ENCODE data around the gene TENT5C.

DNA sequence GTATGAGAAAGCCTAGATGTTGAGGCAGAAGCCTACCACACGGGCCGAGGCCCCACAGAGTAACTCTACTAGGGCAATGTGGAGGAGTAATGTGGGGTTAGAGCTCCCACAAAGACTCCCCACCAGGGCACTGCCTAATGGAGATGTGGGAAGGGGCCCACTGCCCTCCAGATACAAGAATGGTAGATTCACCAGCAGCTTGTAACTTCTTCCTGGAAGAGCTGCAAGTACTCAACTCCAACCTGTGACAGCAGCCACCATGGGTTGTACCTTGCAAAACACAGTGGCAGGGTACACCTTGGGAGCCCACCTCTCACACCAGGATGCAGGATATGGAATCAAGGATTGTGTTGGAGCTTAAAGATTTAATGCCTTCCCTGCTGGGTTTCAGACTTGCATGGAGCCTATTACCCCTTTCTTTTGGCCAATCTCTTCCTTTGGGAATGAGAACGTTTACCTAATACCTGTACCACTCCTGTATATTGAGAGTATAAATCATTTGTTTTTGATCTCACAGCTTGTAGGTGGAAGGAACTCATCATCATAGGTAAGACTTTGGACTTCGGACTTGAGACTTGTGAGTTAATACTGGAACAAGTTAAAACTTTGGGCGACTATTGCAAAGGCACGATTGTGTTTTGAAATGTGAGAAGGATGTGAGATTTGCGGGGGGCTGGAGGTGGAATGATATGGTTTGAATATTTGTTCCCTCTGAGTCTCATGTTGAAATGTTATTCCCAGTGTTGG is 57.5 kb downstream of the TENT5C start:
- TF ChIP-seq, protein P1, sequence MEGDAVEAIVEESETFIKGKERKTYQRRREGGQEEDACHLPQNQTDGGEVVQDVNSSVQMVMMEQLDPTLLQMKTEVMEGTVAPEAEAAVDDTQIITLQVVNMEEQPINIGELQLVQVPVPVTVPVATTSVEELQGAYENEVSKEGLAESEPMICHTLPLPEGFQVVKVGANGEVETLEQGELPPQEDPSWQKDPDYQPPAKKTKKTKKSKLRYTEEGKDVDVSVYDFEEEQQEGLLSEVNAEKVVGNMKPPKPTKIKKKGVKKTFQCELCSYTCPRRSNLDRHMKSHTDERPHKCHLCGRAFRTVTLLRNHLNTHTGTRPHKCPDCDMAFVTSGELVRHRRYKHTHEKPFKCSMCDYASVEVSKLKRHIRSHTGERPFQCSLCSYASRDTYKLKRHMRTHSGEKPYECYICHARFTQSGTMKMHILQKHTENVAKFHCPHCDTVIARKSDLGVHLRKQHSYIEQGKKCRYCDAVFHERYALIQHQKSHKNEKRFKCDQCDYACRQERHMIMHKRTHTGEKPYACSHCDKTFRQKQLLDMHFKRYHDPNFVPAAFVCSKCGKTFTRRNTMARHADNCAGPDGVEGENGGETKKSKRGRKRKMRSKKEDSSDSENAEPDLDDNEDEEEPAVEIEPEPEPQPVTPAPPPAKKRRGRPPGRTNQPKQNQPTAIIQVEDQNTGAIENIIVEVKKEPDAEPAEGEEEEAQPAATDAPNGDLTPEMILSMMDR (IDR thresholded peaks at IDR 0.05; ENCODE audit: insufficient read depth, low read length): no peak
- TF ChIP-seq GABPA (IDR thresholded peaks at IDR 0.05; ENCODE audit: low read depth): no peak
